Measurements from ENCODE around the gene ULK3. TPM values are rescaled to one million over a fixed set of nuclear protein-coding genes. Genes with fewer than 3 reads are reported as not detected.

The ULK3 gene
- total RNA-seq, 1 donor from 2014 or later: 37.3 TPM

GRCh38 chr15:74794248-74794969, 48.5 kb downstream of the ULK3 start:
- Mint-ChIP-seq H3K4me3 (ENCODE audit: low read depth) (no peak overlapping the region), H3K27me3 (no peaks in the 10 kb centered on the region), H3K27ac (no peak overlapping the region), H3K4me1 (ENCODE audit: low read depth) (peaks cover 3% of the 10 kb centered on the region), H3K36me3 (ENCODE audit: insufficient read depth) (no peaks in the 10 kb centered on the region), H3K9me3 (ENCODE audit: low read depth) (no peaks in the 10 kb centered on the region)
- DNase-seq (ENCODE audit: low spot score, unreplicated experiment): no peak
- no peak for TF ChIP-seq CTCF (IDR thresholded peaks at IDR 0.05; ENCODE audit: unreplicated experiment)

- Mint-ChIP-seq H3K4me3 (ENCODE audit: low read depth) (no peak overlapping the region), H3K27ac (no peak overlapping the region), H3K9me3 (ENCODE audit: low read depth) (no peaks in the 10 kb centered on the region), H3K4me1 (ENCODE audit: low read depth) (peaks cover 7% of the 10 kb centered on the region), H3K36me3 (ENCODE audit: insufficient read depth) (no peaks in the 10 kb centered on the region), H3K27me3 (no peaks in the 10 kb centered on the region)
- no peak for DNase-seq (ENCODE audit: low spot score, unreplicated experiment)
- no peak for TF ChIP-seq CTCF (IDR thresholded peaks at IDR 0.05; ENCODE audit: unreplicated experiment)
These were observed 49.6 kb downstream of the ULK3 start for GRCh38 chr15:74793135-74794028.

GRCh38 chr15:74792227-74793016, 50.5 kb downstream of the ULK3 start:
- no peaks in the 10 kb centered on the region for H3K9me3 Mint-ChIP-seq (ENCODE audit: low read depth)
- no peak for TF ChIP-seq CTCF (IDR thresholded peaks at IDR 0.05; ENCODE audit: unreplicated experiment)
- no peaks in the 10 kb centered on the region for H3K27me3 Mint-ChIP-seq
- no peaks in the 10 kb centered on the region for H3K36me3 Mint-ChIP-seq (ENCODE audit: insufficient read depth)
- DNase-seq (ENCODE audit: low spot score, unreplicated experiment): no peak
- no peak overlapping the region for H3K4me3 Mint-ChIP-seq (ENCODE audit: low read depth)
- peaks cover 14% of the 10 kb centered on the region for H3K4me1 Mint-ChIP-seq (ENCODE audit: low read depth)
- H3K27ac Mint-ChIP-seq: no peak overlapping the region

GRCh38 chr15:74791667-74792066, 51.3 kb downstream of the ULK3 start:
- no peak for TF ChIP-seq CTCF (IDR thresholded peaks at IDR 0.05; ENCODE audit: unreplicated experiment)
- Mint-ChIP-seq H3K36me3 (ENCODE audit: insufficient read depth) (no peaks in the 10 kb centered on the region), H3K4me1 (ENCODE audit: low read depth) (peaks cover 14% of the 10 kb centered on the region), H3K27me3 (no peaks in the 10 kb centered on the region), H3K4me3 (ENCODE audit: low read depth) (no peak overlapping the region), H3K27ac (no peak overlapping the region), H3K9me3 (ENCODE audit: low read depth) (no peaks in the 10 kb centered on the region)
- no peak for DNase-seq (ENCODE audit: low spot score, unreplicated experiment)

- peaks cover 14% of the 10 kb centered on the region for H3K4me1 Mint-ChIP-seq (ENCODE audit: low read depth)
- H3K4me3 Mint-ChIP-seq (ENCODE audit: low read depth): no peak overlapping the region
- DNase-seq (ENCODE audit: low spot score, unreplicated experiment): no peak
- TF ChIP-seq CTCF (IDR thresholded peaks at IDR 0.05; ENCODE audit: unreplicated experiment): no peak
- no peak overlapping the region for H3K27ac Mint-ChIP-seq
- H3K27me3 Mint-ChIP-seq: no peaks in the 10 kb centered on the region
- H3K36me3 Mint-ChIP-seq (ENCODE audit: insufficient read depth): no peaks in the 10 kb centered on the region
- H3K9me3 Mint-ChIP-seq (ENCODE audit: low read depth): no peaks in the 10 kb centered on the region
These were observed 51.9 kb downstream of the ULK3 start for GRCh38 chr15:74791007-74791406.
